DND-41 (cell line): ENCODE data around the gene PLEKHG5.

Experiments used
- CTCF ChIP-seq: IDR thresholded peaks from 2 replicates; pipeline ENCODE4 v1.5.1; 2012; ENCODE audit warnings: borderline replicate concordance, low read length, moderate library complexity, mild to moderate bottlenecking; ENCODE audit not compliant: poor library complexity, severe bottlenecking; ENCODE audit errors: extremely low read depth
- EZH2 ChIP-seq: IDR thresholded peaks from 3 replicates; pipeline ENCODE4 v1.6.1; 2012; ENCODE audit warnings: borderline replicate concordance, low read depth, mild to moderate bottlenecking, moderate library complexity, low read length, inconsistent platforms; ENCODE audit not compliant: severe bottlenecking

DNA sequence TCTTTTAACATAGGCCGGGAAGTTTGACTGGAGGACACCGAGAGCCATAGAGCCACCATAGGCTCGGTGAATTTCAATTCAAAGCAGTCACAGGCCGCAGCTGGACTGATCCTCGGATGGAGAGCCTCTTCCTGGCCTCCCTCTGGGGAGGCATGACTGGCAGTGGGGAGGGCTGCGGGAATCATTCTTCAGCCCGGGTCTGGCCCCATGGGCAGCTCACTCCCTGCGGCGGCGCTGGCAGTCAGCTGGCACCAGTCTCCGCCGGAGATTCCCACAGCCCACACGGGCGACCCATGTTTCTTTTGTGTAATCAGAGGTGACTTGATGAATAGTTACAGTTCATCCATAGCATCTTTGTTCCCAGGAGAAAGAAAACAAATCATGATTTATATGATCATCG, 56.3 kb downstream of the PLEKHG5 start:
- TF ChIP-seq CTCF, result no peak
- no peak for TF ChIP-seq EZH2
